ENCODE measurements around the gene TAF4B. TPM values are rescaled to one million over a fixed set of nuclear protein-coding genes. Genes with fewer than 3 reads are reported as not detected.

TAF4B gene
- total and polyA plus RNA-seq, 7 experiments from 2014 or later: 7.3 to 15.7 (median 12.6) TPM

DNA sequence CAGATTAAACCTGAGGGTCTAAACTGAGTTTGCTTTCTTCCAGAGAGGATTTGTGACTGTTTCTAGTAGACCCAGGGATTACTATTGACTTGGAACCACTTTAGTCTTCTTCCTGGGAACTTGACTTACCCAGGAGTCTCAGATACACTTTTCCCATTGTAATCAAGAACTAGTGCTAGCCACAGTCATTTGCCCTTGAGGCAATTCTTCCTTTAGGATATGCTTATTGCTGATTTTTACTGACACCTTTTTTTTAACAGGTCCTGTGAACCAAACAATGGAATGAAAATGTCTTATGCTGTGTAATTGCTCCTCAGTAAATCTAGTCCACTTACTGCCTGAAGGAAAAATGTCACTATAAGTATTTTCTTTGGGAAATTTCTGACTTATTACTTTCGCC lies 78.3 kb downstream of the TAF4B start:
- no peak overlapping the region for H3K27ac Mint-ChIP-seq
- H3K9me3 Mint-ChIP-seq: peaks cover 0 to 3% (median 0%) of the 10 kb centered on the region in 11 donors
- Histone ChIP-seq H3K4me1 (ENCODE audit: control insufficient read depth in 2 of 2, insufficient read depth in 2 of 2, low read length in 2 of 2) (no peaks in the 10 kb centered on the region), H3K27ac (ENCODE audit: low read depth, low read length) (no peak overlapping the region), H3K27me3 (ENCODE audit: control insufficient read depth in 2 of 2, insufficient read depth in 2 of 2, low read length in 2 of 2) (no peaks in the 10 kb centered on the region), H3K9me3 (ENCODE audit: control insufficient read depth in 2 of 3, low read length in 3 of 3) (no peaks in the 10 kb centered on the region), H3K36me3 (ENCODE audit: control insufficient read depth in 2 of 3, insufficient read depth in 3 of 3, low read length in 3 of 3) (no peaks in the 10 kb centered on the region), H3K4me3 (ENCODE audit: low read length) (no peak overlapping the region)
- no peaks in the 10 kb centered on the region for H3K27me3 Mint-ChIP-seq
- intact Hi-C loops (cut with micrococcal nuclease): no loop called here
- CTCF ChIA-PET: no interaction called here
- ATAC-seq (no peak), DNase-seq (no peak)
- H3K4me1 Mint-ChIP-seq: peaks cover 0 to 6% (median 0%) of the 10 kb centered on the region in 7 donors
- peaks cover 0 to 17% (median 6%) of the 10 kb centered on the region in 5 donors for H3K36me3 Mint-ChIP-seq
- POLR2A ChIA-PET: no interaction called here
- no peak overlapping the region for H3K4me3 Mint-ChIP-seq

DNA sequence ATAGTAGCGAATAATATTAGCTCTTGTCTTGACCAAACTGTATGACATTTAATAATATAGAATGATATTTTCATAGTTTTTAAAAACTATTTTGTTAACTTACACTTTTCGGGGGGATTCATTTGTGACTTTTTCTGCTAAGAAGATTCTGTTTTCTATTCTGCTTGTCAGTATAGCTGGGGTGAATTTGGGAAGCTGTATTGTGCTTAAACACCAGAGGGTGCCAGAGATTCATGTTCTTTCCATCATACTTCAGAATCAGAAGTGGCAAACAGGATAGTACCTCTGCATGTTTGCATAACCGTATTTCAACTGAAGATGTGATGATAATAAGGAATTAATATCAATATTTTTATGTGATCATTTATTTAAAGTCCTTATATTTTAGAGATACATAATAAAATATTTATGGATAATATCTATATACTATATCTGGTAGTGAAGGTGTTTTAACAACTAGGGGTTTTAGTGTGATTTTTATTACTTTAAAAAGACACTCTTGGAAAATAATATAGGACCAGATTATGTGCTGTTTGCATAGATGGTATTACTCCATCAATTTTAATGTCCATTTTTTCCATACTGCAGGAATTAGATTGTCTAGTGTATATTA lies 81.0 kb downstream of the TAF4B start:
- no peak overlapping the region for H3K4me3 Mint-ChIP-seq
- no peak for ATAC-seq
- Histone ChIP-seq H3K4me3 (ENCODE audit: low read length) (no peak overlapping the region), H3K36me3 (ENCODE audit: control insufficient read depth in 2 of 3, insufficient read depth in 3 of 3, low read length in 3 of 3) (no peaks in the 10 kb centered on the region), H3K4me1 (ENCODE audit: control insufficient read depth in 2 of 2, insufficient read depth in 2 of 2, low read length in 2 of 2) (no peaks in the 10 kb centered on the region), H3K27ac (ENCODE audit: low read depth, low read length) (no peak overlapping the region), H3K27me3 (ENCODE audit: control insufficient read depth in 2 of 2, insufficient read depth in 2 of 2, low read length in 2 of 2) (no peaks in the 10 kb centered on the region), H3K9me3 (ENCODE audit: control insufficient read depth in 2 of 3, low read length in 3 of 3) (no peaks in the 10 kb centered on the region)
- CTCF ChIA-PET: interaction anchor here (1.0 to 1.2 kb wide), 2 partner anchors 28 to 72 kb away, joined by 3 read pairs; no protein-coding TSS in a partner anchor
- intact Hi-C loops (cut with micrococcal nuclease): loop anchor here in 1 of 2 donors (1.0 kb wide), 1 partner anchor 342 kb away; no protein-coding TSS in a partner anchor
- POLR2A ChIA-PET: no interaction called here
- peaks cover 0 to 19% (median 9%) of the 10 kb centered on the region in 5 donors for H3K36me3 Mint-ChIP-seq
- DNase-seq: peak in 5 of 9 donors; percentile 11 to 39 (median 25)
- no peak overlapping the region for H3K27ac Mint-ChIP-seq
- H3K27me3 Mint-ChIP-seq: no peaks in the 10 kb centered on the region
- peaks cover 0 to 3% (median 0%) of the 10 kb centered on the region in 11 donors for H3K9me3 Mint-ChIP-seq
- peaks cover 0 to 4% (median 2%) of the 10 kb centered on the region in 7 donors for H3K4me1 Mint-ChIP-seq

DNA sequence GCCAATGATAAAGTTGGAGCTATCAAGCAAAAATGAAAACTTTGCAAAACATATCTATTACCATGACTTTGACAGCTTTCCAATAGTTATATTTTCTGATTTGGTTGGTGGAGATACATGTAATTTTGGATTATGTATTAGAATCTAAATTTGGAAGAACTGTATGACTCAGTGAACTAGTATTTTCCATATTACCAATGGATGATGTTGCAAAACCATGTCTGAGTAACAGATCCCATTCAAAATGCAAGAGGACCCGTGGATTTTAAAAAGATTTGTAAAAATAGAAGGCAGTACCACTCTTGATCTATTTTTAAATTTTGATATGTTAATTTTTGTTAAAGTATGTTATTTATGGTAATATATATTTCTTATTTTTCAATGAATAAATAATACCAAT lies 83.0 kb downstream of the TAF4B start:
- H3K9me3 ChIP-seq (ENCODE audit: control insufficient read depth in 2 of 3, low read length in 3 of 3): no peaks in the 10 kb centered on the region
- intact Hi-C loops (cut with micrococcal nuclease): no loop called here
- POLR2A ChIA-PET: no interaction called here
- CTCF ChIA-PET: interaction anchor here (0.5 to 0.8 kb wide), 3 partner anchors 8 to 94 kb away, joined by 3 to 4 read pairs (median 3); no protein-coding TSS in a partner anchor
- Mint-ChIP-seq H3K4me1 (peaks cover 0 to 4% (median 0%) of the 10 kb centered on the region in 7 donors), H3K27me3 (no peaks in the 10 kb centered on the region), H3K27ac (no peak overlapping the region), H3K36me3 (peaks cover 0 to 21% (median 5%) of the 10 kb centered on the region in 5 donors), H3K9me3 (no peaks in the 10 kb centered on the region), H3K4me3 (no peak overlapping the region)
- H3K27me3 ChIP-seq (ENCODE audit: control insufficient read depth in 2 of 2, insufficient read depth in 2 of 2, low read length in 2 of 2): no peaks in the 10 kb centered on the region
- no peaks in the 10 kb centered on the region for H3K36me3 ChIP-seq (ENCODE audit: control insufficient read depth in 2 of 3, insufficient read depth in 3 of 3, low read length in 3 of 3)
- no peak overlapping the region for H3K27ac ChIP-seq (ENCODE audit: low read depth, low read length)
- no peak overlapping the region for H3K4me3 ChIP-seq (ENCODE audit: low read length)
- no peaks in the 10 kb centered on the region for H3K4me1 ChIP-seq (ENCODE audit: control insufficient read depth in 2 of 2, insufficient read depth in 2 of 2, low read length in 2 of 2)
- DNase-seq: no peak
- no peak for ATAC-seq

DNA sequence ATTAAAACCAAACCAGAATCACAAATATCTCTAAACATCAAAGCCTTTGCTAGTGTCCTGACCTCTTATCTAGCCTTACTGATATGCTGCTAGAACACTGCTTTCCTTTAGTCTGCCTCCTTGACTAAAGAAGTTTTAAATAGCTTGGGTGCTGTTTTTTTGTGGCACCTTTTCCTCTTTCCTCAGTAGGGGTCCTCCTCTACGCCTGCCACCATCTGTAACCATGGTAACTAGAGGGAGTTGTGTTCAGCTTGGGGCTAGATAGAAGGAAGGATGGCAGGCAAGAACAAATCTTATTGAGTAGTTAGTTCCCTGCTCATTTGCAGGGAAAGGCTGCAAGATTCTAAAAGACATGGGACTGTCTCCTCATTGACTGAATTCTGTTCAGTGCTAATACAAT lies 86.0 kb downstream of the TAF4B start:
- DNase-seq (no peak), ATAC-seq (no peak)
- peaks cover 0 to 4% (median 0%) of the 10 kb centered on the region in 7 donors for H3K4me1 Mint-ChIP-seq
- H3K4me3 Mint-ChIP-seq: no peak overlapping the region
- ChIA-PET CTCF (no interaction called here), POLR2A (no interaction called here)
- H3K27ac Mint-ChIP-seq: no peak overlapping the region
- H3K27me3 Mint-ChIP-seq: no peaks in the 10 kb centered on the region
- Histone ChIP-seq H3K27me3 (ENCODE audit: control insufficient read depth in 2 of 2, insufficient read depth in 2 of 2, low read length in 2 of 2) (no peaks in the 10 kb centered on the region), H3K4me3 (ENCODE audit: low read length) (no peak overlapping the region), H3K9me3 (ENCODE audit: control insufficient read depth in 2 of 3, low read length in 3 of 3) (no peaks in the 10 kb centered on the region), H3K36me3 (ENCODE audit: control insufficient read depth in 2 of 3, insufficient read depth in 3 of 3, low read length in 3 of 3) (no peaks in the 10 kb centered on the region), H3K27ac (ENCODE audit: low read depth, low read length) (no peak overlapping the region), H3K4me1 (ENCODE audit: control insufficient read depth in 2 of 2, insufficient read depth in 2 of 2, low read length in 2 of 2) (no peaks in the 10 kb centered on the region)
- peaks cover 3 to 43% (median 18%) of the 10 kb centered on the region in 5 donors for H3K36me3 Mint-ChIP-seq
- peaks cover 0 to 1% (median 0%) of the 10 kb centered on the region in 11 donors for H3K9me3 Mint-ChIP-seq
- intact Hi-C loops (cut with micrococcal nuclease): no loop called here

DNA sequence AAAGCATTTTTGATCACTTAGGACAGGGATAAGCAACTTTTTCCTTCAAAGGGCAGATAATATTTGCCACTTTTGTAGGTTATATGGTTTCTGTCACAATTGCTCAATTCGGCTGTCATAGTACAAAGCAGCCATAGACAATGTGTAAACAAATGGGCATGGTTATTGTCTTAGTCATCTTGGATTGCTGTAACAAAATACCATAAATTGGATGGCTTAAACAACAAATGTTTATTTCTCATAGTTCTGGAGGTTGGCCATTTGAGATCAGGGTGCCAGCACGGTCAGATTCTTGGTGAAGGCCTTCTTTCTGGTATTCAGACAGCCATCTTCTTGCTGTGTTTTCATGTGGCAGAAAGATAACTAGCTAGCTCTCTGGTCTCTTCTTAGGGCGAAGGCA lies 91.2 kb downstream of the TAF4B start:
- Mint-ChIP-seq H3K27ac (no peak overlapping the region), H3K9me3 (peaks cover 0 to 1% (median 0%) of the 10 kb centered on the region in 11 donors), H3K36me3 (peaks cover 4 to 59% (median 35%) of the 10 kb centered on the region in 5 donors), H3K4me3 (no peak overlapping the region), H3K4me1 (no peaks in the 10 kb centered on the region), H3K27me3 (no peaks in the 10 kb centered on the region)
- Histone ChIP-seq H3K27ac (ENCODE audit: low read depth, low read length) (no peak overlapping the region), H3K9me3 (ENCODE audit: control insufficient read depth in 2 of 3, low read length in 3 of 3) (no peaks in the 10 kb centered on the region), H3K4me1 (ENCODE audit: control insufficient read depth in 2 of 2, insufficient read depth in 2 of 2, low read length in 2 of 2) (no peaks in the 10 kb centered on the region), H3K4me3 (ENCODE audit: low read length) (no peak overlapping the region), H3K27me3 (ENCODE audit: control insufficient read depth in 2 of 2, insufficient read depth in 2 of 2, low read length in 2 of 2) (no peaks in the 10 kb centered on the region), H3K36me3 (ENCODE audit: control insufficient read depth in 2 of 3, insufficient read depth in 3 of 3, low read length in 3 of 3) (peaks cover 0 to 14% (median 0%) of the 10 kb centered on the region in 3 experiments)
- DNase-seq (no peak), ATAC-seq (no peak)
- ChIA-PET CTCF (interaction anchor here (0.6 kb wide), 1 partner anchor 8 kb away, joined by 3 read pairs; no protein-coding TSS in a partner anchor), POLR2A (no interaction called here)
- intact Hi-C loops (cut with micrococcal nuclease): no loop called here

DNA sequence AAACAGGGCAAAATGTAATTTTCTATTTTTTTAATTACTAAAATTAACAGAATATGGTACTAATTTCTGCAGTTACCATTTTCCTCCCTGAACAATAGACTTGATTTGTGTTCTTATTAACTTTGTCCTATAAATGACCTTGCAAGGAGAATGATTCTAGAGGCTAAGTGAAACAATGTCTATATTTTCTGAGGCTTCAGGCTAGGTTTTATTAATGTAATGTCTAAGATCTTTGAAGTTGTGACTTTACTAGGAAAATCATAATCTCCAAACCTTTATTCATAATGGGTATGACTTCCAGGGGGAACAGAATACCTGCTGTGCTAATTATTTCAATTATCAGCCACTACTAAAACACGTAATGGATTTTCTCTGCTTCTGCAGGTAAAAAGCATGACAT lies 94.4 kb downstream of the TAF4B start:
- H3K9me3 Mint-ChIP-seq: no peaks in the 10 kb centered on the region
- Histone ChIP-seq H3K9me3 (ENCODE audit: control insufficient read depth in 2 of 3, low read length in 3 of 3) (no peaks in the 10 kb centered on the region), H3K4me1 (ENCODE audit: control insufficient read depth in 2 of 2, insufficient read depth in 2 of 2, low read length in 2 of 2) (no peaks in the 10 kb centered on the region), H3K4me3 (ENCODE audit: low read length) (no peak overlapping the region), H3K36me3 (ENCODE audit: control insufficient read depth in 2 of 3, insufficient read depth in 3 of 3, low read length in 3 of 3) (peaks cover 0 to 14% (median 0%) of the 10 kb centered on the region in 3 experiments), H3K27me3 (ENCODE audit: control insufficient read depth in 2 of 2, insufficient read depth in 2 of 2, low read length in 2 of 2) (no peaks in the 10 kb centered on the region), H3K27ac (ENCODE audit: low read depth, low read length) (no peak overlapping the region)
- no peak for DNase-seq
- H3K27ac Mint-ChIP-seq: no peak overlapping the region
- H3K36me3 Mint-ChIP-seq: peaks cover 16 to 64% (median 35%) of the 10 kb centered on the region in 5 donors
- POLR2A ChIA-PET: no interaction called here
- intact Hi-C loops (cut with micrococcal nuclease): no loop called here
- no peaks in the 10 kb centered on the region for H3K27me3 Mint-ChIP-seq
- peaks cover 0 to 6% (median 0%) of the 10 kb centered on the region in 7 donors for H3K4me1 Mint-ChIP-seq
- CTCF ChIA-PET: interaction anchor here (0.7 kb wide), 1 partner anchor 19 kb away, joined by 6 read pairs; no protein-coding TSS in a partner anchor
- no peak for ATAC-seq
- no peak overlapping the region for H3K4me3 Mint-ChIP-seq
